ENCODE data around the gene CCDC40.

DNA sequence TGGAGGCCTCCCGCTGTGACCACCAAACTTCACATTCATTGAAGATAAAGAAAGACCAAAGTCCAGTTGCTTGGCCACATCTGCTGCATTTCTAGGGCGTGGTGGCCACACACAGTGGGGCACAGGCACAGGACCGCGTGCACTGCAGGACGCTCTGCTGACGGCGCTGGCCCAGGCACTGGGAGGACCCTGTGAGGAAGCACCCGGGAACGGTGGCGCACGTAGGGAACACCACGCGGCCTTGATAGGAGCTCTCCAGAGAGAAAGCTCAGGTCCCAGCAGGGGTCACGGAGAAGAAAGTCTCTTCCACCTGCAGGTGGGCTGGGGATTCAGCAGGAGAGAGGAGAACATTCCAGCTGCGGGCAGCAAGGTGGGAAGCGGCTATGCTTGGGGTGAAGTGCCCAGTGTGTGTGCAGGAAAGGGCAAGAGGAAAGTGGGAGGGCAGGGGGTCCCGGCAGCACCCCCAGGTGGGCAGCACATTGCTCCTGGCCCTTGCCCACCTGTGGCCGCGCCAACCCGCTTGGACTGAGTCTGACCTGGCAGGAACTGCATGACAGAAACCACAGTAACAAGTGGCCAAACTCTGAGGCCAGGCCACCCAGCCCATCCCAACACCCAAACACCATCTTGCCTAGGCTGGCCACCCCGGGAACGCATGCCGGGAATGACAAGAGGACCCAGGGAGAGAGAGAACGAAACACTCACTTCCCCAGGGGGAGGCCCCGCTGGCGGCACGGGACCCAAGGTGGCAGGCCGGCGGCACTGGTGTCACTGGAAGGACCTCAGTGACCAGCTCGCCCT lies 33.6 kb upstream of the CCDC40 start:
- TF ChIP-seq POLR2A (IDR thresholded peaks at IDR 0.05) = no peak
- TF ChIP-seq CTCF (IDR thresholded peaks at IDR 0.05) = no peak

Measured in Peyer's patch (tissue), 4 donors.